Left lung (tissue), 10 donors: ENCODE results near the gene PRKN. TPM values are rescaled to one million over a fixed set of nuclear protein-coding genes. Genes with fewer than 3 reads are reported as not detected.

Experiments used
- ATAC-seq: fragments of 200-7000 bp; cut with Tn5 transposase; one replicate; pipeline ENCODE4 v1.9.1; 2020; ENCODE audit warnings: moderate library complexity
- DNase-seq, 4 donors: peaks; one replicate each; pipeline ENCODE4 v3.0.0-alpha.2; 2013 to 2020
- H3K27ac ChIP-seq, 2 donors: fragments of 200-600 bp; sonication (generic) in 1 of 2; one replicate each; pipeline versions ENCODE4 v1.5.0 to v1.8.0; 2020 to 2021
- H3K27me3 ChIP-seq, 2 donors: fragments of 200-600 bp; sonication (generic) in 1 of 2; one replicate each; pipeline versions ENCODE4 v1.5.0 to v1.8.0; 2020 to 2021
- H3K36me3 ChIP-seq, 2 donors: fragments of 200-600 bp; sonication (generic) in 1 of 2; one replicate each; pipeline versions ENCODE4 v1.5.0 to v1.8.0; 2020 to 2021
- H3K4me1 ChIP-seq, 2 donors: fragments of 200-600 bp; one replicate each; pipeline ENCODE4 v1.8.0; 2021
- H3K4me3 ChIP-seq, 2 donors: fragments of 200-600 bp; sonication (generic) in 1 of 2; one replicate each; pipeline versions ENCODE4 v1.5.0 to v1.8.0; 2020 to 2021; ENCODE audit warnings: mild to moderate bottlenecking in 1 of 2
- H3K9me3 ChIP-seq, 2 donors: fragments of 200-600 bp; sonication (generic) in 1 of 2; one replicate each; pipeline versions ENCODE4 v1.5.0 to v1.8.0; 2020 to 2021
- intact Hi-C, 2 donors: fragments of 100-400 bp; cut with DNase I; formaldehyde crosslinking; loops; one replicate each; pipeline versions ENCODE4 v1.11.2 to v1.14.2; 2022
- polyA plus RNA-seq, 6 donors: library from polyadenylated mRNA; unstranded; fragments of 120-200 nt; gene quantifications; one replicate each; pipeline ENCODE4 v1.2.1, GENCODE V29; 2013; ENCODE audit not compliant: insufficient read length in 6 of 6
- total RNA-seq, 2 donors: library from RNA; stranded (reverse); fragmentation: NEBNext Ultra II Directional; extraction: Animal tissue kit (Norgen Biotek cat#: 25700); gene quantifications; one replicate each; pipeline ENCODE4 v1.2.1, GENCODE V29; 2021
- TF ChIP-seq, protein P1 (sequence below), 2 donors: fragments of 200-600 bp; sonication (generic) in 1 of 2; IDR thresholded peaks; one replicate each; pipeline versions ENCODE4 v1.5.0 to v1.8.0; 2021; ENCODE audit warnings: antibody characterized with exemption in 2 of 2
- donor health status: DM: no; HTN: yes; CAD: no.
- donor health status: DM: no; HTN: no; CAD: no.

PRKN gene
- total and polyA plus RNA-seq, 8 donors = 1.9 to 4.3 (median 2.5) TPM

GRCh38 chr6:162217811-162218493, 509.6 kb downstream of the PRKN start:
- TF ChIP-seq, protein P1, sequence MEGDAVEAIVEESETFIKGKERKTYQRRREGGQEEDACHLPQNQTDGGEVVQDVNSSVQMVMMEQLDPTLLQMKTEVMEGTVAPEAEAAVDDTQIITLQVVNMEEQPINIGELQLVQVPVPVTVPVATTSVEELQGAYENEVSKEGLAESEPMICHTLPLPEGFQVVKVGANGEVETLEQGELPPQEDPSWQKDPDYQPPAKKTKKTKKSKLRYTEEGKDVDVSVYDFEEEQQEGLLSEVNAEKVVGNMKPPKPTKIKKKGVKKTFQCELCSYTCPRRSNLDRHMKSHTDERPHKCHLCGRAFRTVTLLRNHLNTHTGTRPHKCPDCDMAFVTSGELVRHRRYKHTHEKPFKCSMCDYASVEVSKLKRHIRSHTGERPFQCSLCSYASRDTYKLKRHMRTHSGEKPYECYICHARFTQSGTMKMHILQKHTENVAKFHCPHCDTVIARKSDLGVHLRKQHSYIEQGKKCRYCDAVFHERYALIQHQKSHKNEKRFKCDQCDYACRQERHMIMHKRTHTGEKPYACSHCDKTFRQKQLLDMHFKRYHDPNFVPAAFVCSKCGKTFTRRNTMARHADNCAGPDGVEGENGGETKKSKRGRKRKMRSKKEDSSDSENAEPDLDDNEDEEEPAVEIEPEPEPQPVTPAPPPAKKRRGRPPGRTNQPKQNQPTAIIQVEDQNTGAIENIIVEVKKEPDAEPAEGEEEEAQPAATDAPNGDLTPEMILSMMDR (IDR thresholded peaks at IDR 0.05) = no peak
- Histone ChIP-seq H3K9me3 (no peaks in the 10 kb centered on the region), H3K4me3 (no peak overlapping the region), H3K27me3 (no peaks in the 10 kb centered on the region), H3K4me1 (no peaks in the 10 kb centered on the region), H3K27ac (no peak overlapping the region), H3K36me3 (no peaks in the 10 kb centered on the region)
- intact Hi-C loops = no loop called here
- DNase-seq (peak in 1 of 4 donors; percentile 58), ATAC-seq (no peak)

DNA sequence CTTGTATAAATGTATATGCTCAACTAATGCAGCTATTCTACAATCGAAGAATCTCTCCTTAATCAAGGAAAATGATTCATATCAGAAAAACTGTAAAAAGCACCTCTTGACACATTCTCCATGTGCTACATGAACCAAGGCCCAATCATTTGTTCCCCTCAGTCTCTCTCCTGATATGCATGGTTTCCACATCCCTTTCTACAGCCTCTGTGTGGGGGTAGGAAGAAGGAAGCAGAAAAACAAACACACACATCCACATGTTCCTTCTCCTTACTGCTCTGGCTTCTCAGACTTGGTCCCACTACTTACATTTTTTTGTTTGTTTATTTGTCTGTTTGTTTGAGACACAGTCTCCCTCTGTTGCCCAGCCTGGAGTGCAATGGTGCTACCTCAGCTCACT, 510.5 kb downstream of the PRKN start:
- no peak for DNase-seq
- intact Hi-C loops = no loop called here
- TF ChIP-seq, protein P1 (IDR thresholded peaks at IDR 0.05) = no peak
- Histone ChIP-seq H3K4me1 (no peaks in the 10 kb centered on the region), H3K27me3 (no peaks in the 10 kb centered on the region), H3K9me3 (no peaks in the 10 kb centered on the region), H3K4me3 (no peak overlapping the region), H3K36me3 (no peaks in the 10 kb centered on the region), H3K27ac (no peak overlapping the region)
- no peak for ATAC-seq

- no peaks in the 10 kb centered on the region for H3K36me3 ChIP-seq
These were observed 515.8 kb downstream of the PRKN start for GRCh38 chr6:162211777-162212176.

GRCh38 chr6:162211022-162211421, 516.5 kb downstream of the PRKN start:
- H3K4me3 ChIP-seq = no peak overlapping the region
- no peaks in the 10 kb centered on the region for H3K27me3 ChIP-seq
- ATAC-seq (no peak), DNase-seq (no peak)
- intact Hi-C loops = no loop called here
- H3K9me3 ChIP-seq = no peaks in the 10 kb centered on the region
- TF ChIP-seq, protein P1 (IDR thresholded peaks at IDR 0.05) = no peak
- H3K27ac ChIP-seq = no peak overlapping the region
- no peaks in the 10 kb centered on the region for H3K4me1 ChIP-seq
- H3K36me3 ChIP-seq = no peaks in the 10 kb centered on the region

More at GRCh38 chr6:162211777-162212176, 515.8 kb downstream of the PRKN start:
- H3K4me3 ChIP-seq = no peak overlapping the region
- no peaks in the 10 kb centered on the region for H3K4me1 ChIP-seq
- no peak overlapping the region for H3K27ac ChIP-seq
- no peaks in the 10 kb centered on the region for H3K9me3 ChIP-seq
- DNase-seq (no peak), ATAC-seq (no peak)
- intact Hi-C loops = no loop called here
- TF ChIP-seq, protein P1 (IDR thresholded peaks at IDR 0.05) = no peak
- H3K27me3 ChIP-seq = no peaks in the 10 kb centered on the region

GRCh38 chr6:162203287-162203686, 524.3 kb downstream of the PRKN start:
- Histone ChIP-seq H3K4me1 (no peaks in the 10 kb centered on the region), H3K27ac (no peak overlapping the region), H3K9me3 (no peaks in the 10 kb centered on the region), H3K36me3 (no peaks in the 10 kb centered on the region), H3K27me3 (no peaks in the 10 kb centered on the region), H3K4me3 (no peak overlapping the region)
- DNase-seq = peak in 1 of 4 donors; percentile 42
- intact Hi-C loops = no loop called here
- peak; percentile 92 for ATAC-seq
- TF ChIP-seq, protein P1 (IDR thresholded peaks at IDR 0.05) = no peak
